ENCODE results near the gene SERPINB10. TPM values are rescaled to one million over a fixed set of nuclear protein-coding genes. Genes with fewer than 3 reads are reported as not detected.

SERPINB10 gene
- total RNA-seq, 2 experiments from 2014 or later: not detected

DNA sequence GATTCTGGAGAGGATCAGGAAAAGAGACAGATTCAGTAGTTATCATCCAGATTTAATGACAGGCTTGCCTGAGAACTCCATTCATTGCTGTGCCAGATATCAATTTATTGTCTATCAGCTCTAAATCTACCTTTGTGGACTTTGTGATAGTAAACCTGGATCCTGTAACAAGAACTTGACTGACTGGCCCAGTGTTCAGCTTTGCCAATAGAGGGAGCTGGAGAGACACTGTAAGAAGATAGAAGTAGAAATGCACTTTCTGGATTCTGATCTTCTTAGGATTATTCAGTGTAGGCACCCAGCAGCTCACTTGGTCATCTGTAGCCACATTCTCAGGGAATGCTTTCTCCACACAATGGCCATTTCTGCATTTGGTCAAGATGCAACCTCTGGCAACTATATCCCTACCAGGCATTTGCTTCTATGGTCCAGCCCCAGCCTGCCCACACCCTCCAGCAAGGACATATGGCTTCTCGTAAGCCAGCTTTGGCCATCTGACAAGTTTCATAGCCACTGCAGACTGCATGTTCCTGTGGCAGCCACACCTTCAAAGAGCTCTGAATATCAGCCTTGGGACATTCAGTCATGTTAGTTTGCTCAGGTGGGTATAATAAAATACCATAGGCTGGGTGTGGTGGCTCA lies 56.0 kb downstream of the SERPINB10 start:
- Mint-ChIP-seq H3K27ac (no peak overlapping the region), H3K9me3 (no peaks in the 10 kb centered on the region), H3K4me3 (no peak overlapping the region), H3K4me1 (no peaks in the 10 kb centered on the region), H3K36me3 (ENCODE audit: low read depth) (no peaks in the 10 kb centered on the region), H3K27me3 (peaks cover 4% of the 10 kb centered on the region)
- ChIA-PET POLR2A (no interaction called here), CTCF (interaction anchor here (1.2 to 2.1 kb wide), 6 partner anchors 8 to 30 kb away, joined by 3 to 15 read pairs (median 3); no protein-coding TSS in a partner anchor)
- DNase-seq: peak; percentile 66

DNA sequence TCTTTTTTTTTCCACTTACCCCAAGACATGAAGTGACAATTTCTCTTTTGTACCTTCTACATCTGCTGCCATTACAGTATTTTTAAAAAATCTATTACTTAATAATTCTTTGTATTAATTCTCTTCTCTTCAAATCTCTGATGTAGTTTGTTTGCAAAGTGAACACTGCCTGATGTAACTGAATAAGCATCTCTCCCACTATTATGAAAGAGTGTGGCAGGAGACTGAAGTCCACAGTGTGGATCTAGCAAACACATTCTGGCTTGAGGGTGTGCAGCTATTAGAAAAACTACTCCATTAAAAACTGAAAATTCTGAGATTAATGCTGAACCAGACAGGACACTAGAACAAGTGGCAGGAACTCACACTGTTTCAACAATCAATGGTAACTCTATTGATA lies 57.1 kb downstream of the SERPINB10 start:
- POLR2A ChIA-PET: no interaction called here
- no peaks in the 10 kb centered on the region for H3K36me3 Mint-ChIP-seq (ENCODE audit: low read depth)
- peaks cover 10% of the 10 kb centered on the region for H3K4me1 Mint-ChIP-seq
- H3K27me3 Mint-ChIP-seq: peaks cover 4% of the 10 kb centered on the region
- no peak overlapping the region for H3K4me3 Mint-ChIP-seq
- H3K27ac Mint-ChIP-seq: no peak overlapping the region
- H3K9me3 Mint-ChIP-seq: no peaks in the 10 kb centered on the region
- no peak for DNase-seq
- CTCF ChIA-PET: interaction anchor here (2.1 kb wide), 1 partner anchor 10 kb away, joined by 15 read pairs; no protein-coding TSS in a partner anchor

DNA sequence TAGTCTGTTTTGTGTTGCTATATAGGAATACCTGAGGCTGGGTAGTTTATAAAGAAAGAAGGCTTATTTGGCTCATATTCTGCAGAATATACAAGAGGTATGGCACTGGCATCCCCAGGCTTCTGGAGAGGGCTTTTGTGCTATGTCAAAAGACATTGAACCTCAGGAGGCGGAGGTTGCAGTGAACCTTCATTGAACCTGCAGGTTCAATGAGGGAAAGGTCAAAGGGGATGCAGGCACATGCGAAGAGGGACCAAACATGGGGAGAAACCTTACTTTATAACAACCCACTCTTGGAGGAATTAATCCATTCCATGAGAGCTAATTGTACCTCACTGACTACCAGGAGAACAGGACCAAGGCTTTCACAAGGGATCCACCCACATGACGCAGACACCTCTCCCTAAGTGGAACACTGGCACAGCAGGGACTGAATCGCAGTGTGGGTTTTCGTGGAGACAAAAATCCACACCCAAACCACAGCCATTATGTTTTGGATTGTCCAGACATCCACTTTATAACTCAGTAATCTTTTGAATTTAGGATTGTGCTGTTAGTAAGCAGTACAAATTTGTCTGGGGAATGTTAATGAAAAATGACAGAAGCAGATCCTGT lies 58.1 kb downstream of the SERPINB10 start:
- POLR2A ChIA-PET: no interaction called here
- no peak overlapping the region for H3K4me3 Mint-ChIP-seq
- DNase-seq: no peak
- no peak overlapping the region for H3K27ac Mint-ChIP-seq
- H3K36me3 Mint-ChIP-seq (ENCODE audit: low read depth): no peaks in the 10 kb centered on the region
- CTCF ChIA-PET: no interaction called here
- peaks cover 3% of the 10 kb centered on the region for H3K27me3 Mint-ChIP-seq
- peaks cover 14% of the 10 kb centered on the region for H3K4me1 Mint-ChIP-seq
- no peaks in the 10 kb centered on the region for H3K9me3 Mint-ChIP-seq

DNA sequence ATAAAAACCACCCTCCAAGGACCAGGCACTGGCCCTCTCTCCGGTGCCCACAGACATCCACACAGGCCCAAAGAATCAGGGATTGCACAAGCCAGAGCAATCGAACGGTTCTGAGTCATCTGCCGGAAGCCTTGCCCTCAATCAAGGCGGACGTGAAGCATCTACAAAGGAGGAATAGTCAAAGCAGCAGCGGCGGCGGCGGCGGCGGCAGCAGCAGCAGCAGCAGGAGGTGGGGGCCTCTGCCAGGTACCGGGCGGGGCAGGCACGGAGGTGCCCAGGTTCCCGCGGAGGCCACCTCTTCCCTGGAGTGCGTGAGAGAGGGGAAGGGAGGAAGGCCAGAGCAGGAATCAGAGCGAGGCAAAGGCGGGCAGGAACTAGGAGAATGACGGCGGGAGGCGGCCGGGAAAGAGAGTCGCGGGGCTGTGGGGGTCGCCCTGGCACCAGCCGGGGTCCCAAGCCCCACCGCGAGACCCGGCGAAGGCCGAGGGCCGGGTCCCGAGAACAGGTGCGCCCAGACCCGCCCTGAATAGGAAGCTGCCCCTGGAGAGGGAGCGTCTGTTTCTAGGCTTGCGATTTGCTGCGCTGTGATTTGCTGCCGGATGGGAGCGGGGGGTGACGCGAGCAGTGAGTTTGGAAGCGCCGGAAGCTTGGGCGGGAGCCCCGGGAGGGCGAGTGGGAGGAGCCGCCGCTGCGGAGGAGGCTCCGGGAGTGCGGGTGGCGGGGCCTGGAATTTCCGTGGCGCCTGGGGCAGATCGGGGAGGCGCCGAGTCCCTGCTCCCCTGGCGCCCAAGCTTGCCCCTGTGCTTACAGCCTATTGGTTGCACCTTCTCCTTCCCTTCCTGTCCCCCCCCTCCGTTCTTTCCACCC lies 62.4 kb downstream of the SERPINB10 start, which contains the start of gene SERPINB8:
SERPINB8 (plus strand) TSS at position 140 of the 867 bp plus-strand sequence. CDS start 8,228 bp downstream, outside the sequence.
- Mint-ChIP-seq H3K27me3 (peaks cover 3% of the 10 kb centered on the region), H3K9me3 (no peaks in the 10 kb centered on the region), H3K27ac (peak within 1 kb of the TSS; percentile 98), H3K4me3 (peak within 1 kb of the TSS; percentile 91), H3K36me3 (ENCODE audit: low read depth) (no peaks in the 10 kb centered on the region), H3K4me1 (peaks cover 28% of the 10 kb centered on the region)
- POLR2A ChIA-PET: interaction anchor here (0.6 kb wide), 1 partner anchor 464 kb away, joined by 3 read pairs; no protein-coding TSS in a partner anchor
- CTCF ChIA-PET: interaction anchor here (0.6 to 1.1 kb wide), 2 partner anchors 34 to 1775 kb away, joined by 3 read pairs; no protein-coding TSS in a partner anchor
- peak; percentile 82 for DNase-seq

DNA sequence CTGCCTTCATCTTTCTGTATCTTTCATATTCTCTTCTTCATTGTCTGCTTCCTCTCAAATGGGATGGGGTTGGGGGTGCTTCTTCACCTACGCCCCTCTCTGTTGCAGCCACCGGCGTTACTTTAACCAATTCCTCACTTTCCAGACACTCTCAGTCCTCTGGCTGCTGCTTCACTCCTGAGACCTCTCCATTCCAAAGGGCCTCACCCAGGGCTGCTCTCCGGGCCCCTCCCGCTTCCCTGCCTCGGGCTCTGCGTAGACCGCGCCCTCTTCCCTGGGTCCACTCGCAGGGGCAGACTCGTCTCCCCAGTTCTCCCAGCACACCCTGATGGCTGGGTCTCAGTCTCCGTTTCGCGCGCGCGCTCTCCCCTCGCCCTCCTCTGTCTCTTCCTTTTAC lies 63.0 kb downstream of the SERPINB10 start:
- H3K4me1 Mint-ChIP-seq: peaks cover 29% of the 10 kb centered on the region
- H3K9me3 Mint-ChIP-seq: no peaks in the 10 kb centered on the region
- CTCF ChIA-PET: interaction anchor here (0.6 to 1.1 kb wide), 2 partner anchors 35 to 1776 kb away, joined by 3 read pairs; no protein-coding TSS in a partner anchor
- H3K36me3 Mint-ChIP-seq (ENCODE audit: low read depth): no peaks in the 10 kb centered on the region
- peak overlapping the region; percentile 91 for H3K4me3 Mint-ChIP-seq
- DNase-seq: no peak
- POLR2A ChIA-PET: interaction anchor here (0.6 kb wide), 1 partner anchor 463 kb away, joined by 3 read pairs; no protein-coding TSS in a partner anchor
- peaks cover 3% of the 10 kb centered on the region for H3K27me3 Mint-ChIP-seq
- H3K27ac Mint-ChIP-seq: peak overlapping the region; percentile 98

- ChIA-PET CTCF (interaction anchor here (1.1 kb wide), 1 partner anchor 35 kb away, joined by 3 read pairs; no protein-coding TSS in a partner anchor), POLR2A (no interaction called here)
- H3K27ac Mint-ChIP-seq: peak overlapping the region; percentile 98
- H3K36me3 Mint-ChIP-seq (ENCODE audit: low read depth): no peaks in the 10 kb centered on the region
- no peak for DNase-seq
- peak overlapping the region; percentile 91 for H3K4me3 Mint-ChIP-seq
- H3K9me3 Mint-ChIP-seq: no peaks in the 10 kb centered on the region
- peaks cover 29% of the 10 kb centered on the region for H3K4me1 Mint-ChIP-seq
- H3K27me3 Mint-ChIP-seq: peaks cover 3% of the 10 kb centered on the region
These were observed 63.7 kb downstream of the SERPINB10 start for GRCh38 chr18:63971320-63972001.

GRCh38 chr18:63972002-63972376 lies 64.2 kb downstream of the SERPINB10 start:
- Mint-ChIP-seq H3K4me1 (peaks cover 29% of the 10 kb centered on the region), H3K27ac (no peak overlapping the region), H3K27me3 (no peaks in the 10 kb centered on the region), H3K4me3 (no peak overlapping the region), H3K9me3 (no peaks in the 10 kb centered on the region), H3K36me3 (ENCODE audit: low read depth) (no peaks in the 10 kb centered on the region)
- ChIA-PET POLR2A (no interaction called here), CTCF (interaction anchor here (0.6 kb wide), 1 partner anchor 9 kb away, joined by 3 read pairs; no protein-coding TSS in a partner anchor)
- no peak for DNase-seq

GRCh38 chr18:63974991-63975390 lies 67.2 kb downstream of the SERPINB10 start:
- Mint-ChIP-seq H3K36me3 (ENCODE audit: low read depth) (no peaks in the 10 kb centered on the region), H3K9me3 (no peaks in the 10 kb centered on the region)

DNA sequence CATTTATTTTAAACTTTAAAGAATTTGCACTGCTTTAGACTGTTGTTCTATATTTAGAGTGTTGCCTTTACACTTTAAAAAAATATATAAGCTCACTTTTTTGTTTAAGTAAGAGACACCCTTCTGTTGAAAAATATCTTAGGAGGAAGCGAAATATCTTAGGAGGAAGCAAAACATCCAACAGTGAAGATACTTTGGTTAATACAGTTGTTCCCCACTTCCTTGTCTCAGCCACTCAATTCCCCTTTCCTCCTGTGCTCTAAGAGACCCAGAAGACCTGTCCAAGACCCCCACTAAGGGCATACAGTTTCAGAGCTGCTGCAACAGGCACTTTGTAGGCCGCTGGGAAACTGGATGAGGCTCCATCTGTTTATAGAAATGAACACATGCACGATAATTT lies 67.9 kb downstream of the SERPINB10 start:
- no peak for DNase-seq

More at GRCh38 chr18:63974991-63975390, 67.2 kb downstream of the SERPINB10 start:
- no peaks in the 10 kb centered on the region for H3K27me3 Mint-ChIP-seq
- POLR2A ChIA-PET: no interaction called here
- no peak for DNase-seq
- CTCF ChIA-PET: interaction anchor here (0.7 to 2.2 kb wide), 2 partner anchors 11 to 1470 kb away, joined by 3 to 15 read pairs; no protein-coding TSS in a partner anchor
- H3K4me3 Mint-ChIP-seq: no peak overlapping the region
- H3K4me1 Mint-ChIP-seq: peaks cover 26% of the 10 kb centered on the region
- H3K27ac Mint-ChIP-seq: no peak overlapping the region

DNA sequence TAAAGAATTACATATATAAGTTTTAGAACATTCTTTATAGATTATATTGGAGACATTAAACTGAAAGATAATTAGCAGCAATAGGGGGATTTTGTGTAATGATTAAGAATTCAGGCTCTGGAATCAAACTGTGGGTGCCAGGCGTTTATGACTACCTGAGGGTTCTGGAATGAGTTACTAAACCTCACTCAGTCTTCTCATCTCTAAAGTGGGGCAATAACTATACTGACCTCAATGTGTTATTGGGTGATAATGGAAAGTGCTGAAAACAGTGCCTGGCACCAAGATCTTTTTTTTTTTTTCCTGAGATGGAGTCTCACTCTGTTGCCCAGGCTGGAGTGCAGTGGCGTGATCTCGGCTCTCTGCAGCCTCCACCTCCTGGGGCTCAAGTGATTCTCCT lies 69.3 kb downstream of the SERPINB10 start:
- Mint-ChIP-seq H3K9me3 (no peaks in the 10 kb centered on the region), H3K27me3 (no peaks in the 10 kb centered on the region), H3K4me1 (peaks cover 19% of the 10 kb centered on the region), H3K36me3 (ENCODE audit: low read depth) (peaks cover 1% of the 10 kb centered on the region), H3K4me3 (no peak overlapping the region), H3K27ac (no peak overlapping the region)
- ChIA-PET POLR2A (no interaction called here), CTCF (no interaction called here)
- DNase-seq: no peak

More for the DNA sequence above, 67.9 kb downstream of the SERPINB10 start:
- ChIA-PET POLR2A (no interaction called here), CTCF (interaction anchor here (0.7 to 2.2 kb wide), 2 partner anchors 12 to 1470 kb away, joined by 3 to 15 read pairs; no protein-coding TSS in a partner anchor)
- Mint-ChIP-seq H3K27ac (no peak overlapping the region), H3K27me3 (no peaks in the 10 kb centered on the region), H3K36me3 (ENCODE audit: low read depth) (no peaks in the 10 kb centered on the region), H3K9me3 (no peaks in the 10 kb centered on the region), H3K4me3 (no peak overlapping the region), H3K4me1 (peaks cover 29% of the 10 kb centered on the region)

- Mint-ChIP-seq H3K27me3 (no peaks in the 10 kb centered on the region), H3K4me3 (no peak overlapping the region), H3K27ac (peak overlapping the region; percentile 27), H3K9me3 (no peaks in the 10 kb centered on the region), H3K4me1 (peaks cover 17% of the 10 kb centered on the region), H3K36me3 (ENCODE audit: low read depth) (peaks cover 1% of the 10 kb centered on the region)
- peak; percentile 52 for DNase-seq
- CTCF ChIA-PET: interaction anchor here (0.5 kb wide), 1 partner anchor 185 kb away, joined by 3 read pairs; no protein-coding TSS in a partner anchor
- POLR2A ChIA-PET: no interaction called here
These were observed 71.7 kb downstream of the SERPINB10 start for GRCh38 chr18:63979409-63979920.

GRCh38 chr18:63980027-63980426 lies 72.3 kb downstream of the SERPINB10 start:
- H3K4me3 Mint-ChIP-seq: no peak overlapping the region
- no peak for DNase-seq
- peaks cover 1% of the 10 kb centered on the region for H3K36me3 Mint-ChIP-seq (ENCODE audit: low read depth)
- no peaks in the 10 kb centered on the region for H3K27me3 Mint-ChIP-seq
- no peaks in the 10 kb centered on the region for H3K9me3 Mint-ChIP-seq
- peak overlapping the region; percentile 27 for H3K27ac Mint-ChIP-seq
- POLR2A ChIA-PET: no interaction called here
- CTCF ChIA-PET: no interaction called here
- H3K4me1 Mint-ChIP-seq: peaks cover 14% of the 10 kb centered on the region
